ENCODE data around the gene SCAMP4. TPM values are rescaled to one million over a fixed set of nuclear protein-coding genes. Genes with fewer than 3 reads are reported as not detected.

SCAMP4 gene
- total RNA-seq, 2 experiments from 2014 or later = 23.1 to 25.1 TPM

GRCh38 chr19:1922803-1923202 lies 17.6 kb downstream of the SCAMP4 start:
- intact Hi-C loops (cut with micrococcal nuclease) = no loop called here
- Mint-ChIP-seq H3K27me3 (no peaks in the 10 kb centered on the region), H3K4me1 (ENCODE audit: low read depth) (peaks cover 9% of the 10 kb centered on the region), H3K36me3 (ENCODE audit: low read depth) (peaks cover 1% of the 10 kb centered on the region), H3K27ac (no peak overlapping the region), H3K9me3 (no peaks in the 10 kb centered on the region), H3K4me3 (no peak overlapping the region)
- ATAC-seq (no peak), DNase-seq (no peak)
- ChIA-PET POLR2A (no interaction called here), CTCF (interaction anchor here (1.8 kb wide), 1 partner anchor 23 kb away, joined by 4 read pairs; no protein-coding TSS in a partner anchor)
- TF ChIP-seq, protein P1, sequence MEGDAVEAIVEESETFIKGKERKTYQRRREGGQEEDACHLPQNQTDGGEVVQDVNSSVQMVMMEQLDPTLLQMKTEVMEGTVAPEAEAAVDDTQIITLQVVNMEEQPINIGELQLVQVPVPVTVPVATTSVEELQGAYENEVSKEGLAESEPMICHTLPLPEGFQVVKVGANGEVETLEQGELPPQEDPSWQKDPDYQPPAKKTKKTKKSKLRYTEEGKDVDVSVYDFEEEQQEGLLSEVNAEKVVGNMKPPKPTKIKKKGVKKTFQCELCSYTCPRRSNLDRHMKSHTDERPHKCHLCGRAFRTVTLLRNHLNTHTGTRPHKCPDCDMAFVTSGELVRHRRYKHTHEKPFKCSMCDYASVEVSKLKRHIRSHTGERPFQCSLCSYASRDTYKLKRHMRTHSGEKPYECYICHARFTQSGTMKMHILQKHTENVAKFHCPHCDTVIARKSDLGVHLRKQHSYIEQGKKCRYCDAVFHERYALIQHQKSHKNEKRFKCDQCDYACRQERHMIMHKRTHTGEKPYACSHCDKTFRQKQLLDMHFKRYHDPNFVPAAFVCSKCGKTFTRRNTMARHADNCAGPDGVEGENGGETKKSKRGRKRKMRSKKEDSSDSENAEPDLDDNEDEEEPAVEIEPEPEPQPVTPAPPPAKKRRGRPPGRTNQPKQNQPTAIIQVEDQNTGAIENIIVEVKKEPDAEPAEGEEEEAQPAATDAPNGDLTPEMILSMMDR (IDR thresholded peaks at IDR 0.05) = no peak

DNA sequence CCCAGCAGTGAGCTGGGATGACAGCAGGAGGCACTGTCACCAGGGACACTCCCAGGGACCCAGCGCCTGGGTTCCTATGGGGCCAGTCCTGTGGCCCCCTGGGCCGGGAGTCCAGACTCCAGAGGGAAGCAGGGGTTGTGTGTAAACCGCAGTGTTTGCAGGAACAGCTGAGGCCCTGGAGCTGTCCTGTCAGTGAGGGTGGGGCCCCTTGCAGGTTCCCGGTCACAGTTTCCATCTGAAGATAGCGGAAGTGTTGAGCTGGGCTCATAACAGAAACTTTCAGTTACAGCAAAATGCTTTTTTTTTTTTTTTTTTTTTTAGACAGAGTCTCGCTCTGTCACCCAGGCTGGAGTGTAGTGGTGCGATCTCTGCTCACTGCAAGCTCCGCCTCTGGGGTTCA lies 18.1 kb downstream of the SCAMP4 start:
- POLR2A ChIA-PET = no interaction called here

DNA sequence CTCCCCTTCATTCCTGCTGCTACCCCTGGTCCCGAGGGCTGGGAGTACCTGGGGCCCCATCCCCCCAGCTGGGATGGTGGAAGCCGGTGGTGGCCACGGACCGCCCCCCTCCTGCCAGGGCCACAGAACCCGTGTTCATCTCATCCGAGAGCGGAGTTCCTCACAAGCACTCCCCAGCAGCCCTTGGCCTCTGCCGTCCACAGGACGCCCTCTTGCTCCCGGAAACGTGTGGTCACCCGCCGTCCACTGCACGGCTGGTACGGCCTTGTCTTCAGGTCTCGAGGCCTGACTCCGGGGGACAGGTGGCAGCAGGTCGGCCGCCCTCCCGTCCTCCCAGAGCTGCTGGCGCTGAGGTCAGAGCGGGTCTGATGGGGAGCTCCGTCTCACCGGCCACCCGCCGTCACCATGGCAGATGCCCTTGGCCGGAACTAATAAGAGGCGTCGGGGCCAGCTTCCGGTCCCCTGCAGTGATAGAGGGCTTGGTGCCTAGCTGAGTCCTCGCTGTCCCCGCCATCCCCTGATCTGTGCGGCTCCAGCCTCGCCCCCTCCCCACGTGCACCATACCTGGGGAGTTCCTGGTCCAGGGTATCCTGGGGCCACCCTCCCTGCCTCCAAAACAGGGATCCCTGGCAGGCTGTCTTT lies 19.2 kb downstream of the SCAMP4 start:
- H3K9me3 Mint-ChIP-seq = no peaks in the 10 kb centered on the region
- CTCF ChIA-PET = interaction anchor here (1.3 to 1.8 kb wide), 2 partner anchors 21 to 95 kb away, joined by 4 read pairs; no protein-coding TSS in a partner anchor
- intact Hi-C loops (cut with micrococcal nuclease) = no loop called here
- H3K27ac Mint-ChIP-seq = no peak overlapping the region
- no peaks in the 10 kb centered on the region for H3K27me3 Mint-ChIP-seq
- DNase-seq (no peak), ATAC-seq (no peak)
- peaks cover 1% of the 10 kb centered on the region for H3K36me3 Mint-ChIP-seq (ENCODE audit: low read depth)
- peaks cover 12% of the 10 kb centered on the region for H3K4me1 Mint-ChIP-seq (ENCODE audit: low read depth)
- TF ChIP-seq, protein P1 (IDR thresholded peaks at IDR 0.05) = no peak
- POLR2A ChIA-PET = interaction anchor here (0.6 kb wide), 1 partner anchor 166 kb away, joined by 3 read pairs; no protein-coding TSS in a partner anchor
- H3K4me3 Mint-ChIP-seq = no peak overlapping the region

More for the DNA sequence above, 18.1 kb downstream of the SCAMP4 start:
- no peak overlapping the region for H3K4me3 Mint-ChIP-seq
- peak; percentile 59 for ATAC-seq
- peaks cover 11% of the 10 kb centered on the region for H3K4me1 Mint-ChIP-seq (ENCODE audit: low read depth)
- CTCF ChIA-PET = interaction anchor here (1.3 to 1.8 kb wide), 2 partner anchors 22 to 96 kb away, joined by 4 read pairs; no protein-coding TSS in a partner anchor
- peak; percentile 57 for DNase-seq
- no peaks in the 10 kb centered on the region for H3K9me3 Mint-ChIP-seq
- intact Hi-C loops (cut with micrococcal nuclease) = no loop called here
- peaks cover 1% of the 10 kb centered on the region for H3K36me3 Mint-ChIP-seq (ENCODE audit: low read depth)
- TF ChIP-seq, protein P1 (IDR thresholded peaks at IDR 0.05) = no peak
- H3K27ac Mint-ChIP-seq = no peak overlapping the region
- H3K27me3 Mint-ChIP-seq = no peaks in the 10 kb centered on the region

GRCh38 chr19:1925544-1925943 lies 20.3 kb downstream of the SCAMP4 start:
- intact Hi-C loops (cut with micrococcal nuclease) = no loop called here
- no peaks in the 10 kb centered on the region for H3K9me3 Mint-ChIP-seq
- DNase-seq = no peak
- H3K4me3 Mint-ChIP-seq = no peak overlapping the region
- no peak overlapping the region for H3K27ac Mint-ChIP-seq
- ChIA-PET CTCF (no interaction called here), POLR2A (no interaction called here)
- no peak for ATAC-seq
- H3K36me3 Mint-ChIP-seq (ENCODE audit: low read depth) = no peaks in the 10 kb centered on the region
- H3K4me1 Mint-ChIP-seq (ENCODE audit: low read depth) = peaks cover 20% of the 10 kb centered on the region
- TF ChIP-seq, protein P1 (IDR thresholded peaks at IDR 0.05) = no peak
- no peaks in the 10 kb centered on the region for H3K27me3 Mint-ChIP-seq

- H3K4me1 Mint-ChIP-seq (ENCODE audit: low read depth) = peaks cover 15% of the 10 kb centered on the region
- peak; percentile 93 for ATAC-seq
- peak overlapping the region; percentile 58 for H3K4me3 Mint-ChIP-seq
- CTCF ChIA-PET = interaction anchor here (0.7 to 2.1 kb wide), 21 partner anchors 13 to 163 kb away, joined by 3 to 7 read pairs (median 4); partner anchors contain the start of gene ABHD17A
- TF ChIP-seq, protein P1 (IDR thresholded peaks at IDR 0.05) = peak; percentile 95
- DNase-seq = peak; percentile 87
- H3K36me3 Mint-ChIP-seq (ENCODE audit: low read depth) = peaks cover 3% of the 10 kb centered on the region
- no peaks in the 10 kb centered on the region for H3K27me3 Mint-ChIP-seq
- H3K9me3 Mint-ChIP-seq = peaks cover 8% of the 10 kb centered on the region
- POLR2A ChIA-PET = interaction anchor here (0.6 to 0.8 kb wide), 4 partner anchors 8 to 103 kb away, joined by 3 read pairs; no protein-coding TSS in a partner anchor
- H3K27ac Mint-ChIP-seq = no peak overlapping the region
- intact Hi-C loops (cut with micrococcal nuclease) = no loop called here
These were observed 24.0 kb downstream of the SCAMP4 start for GRCh38 chr19:1929021-1929742.
